Naive thymus-derived CD4-positive, alpha-beta T cell (primary cell): ENCODE measurements around the gene ZBTB46. TPM values are rescaled to one million over a fixed set of nuclear protein-coding genes. Genes with fewer than 3 reads are reported as not detected.

ENCODE experiments used
- ATAC-seq: fragments of 150-1000 bp; cut with Tn5 transposase; 2 replicates; pipeline ENCODE4 v1.10.0; 2021; ENCODE audit warnings: mild to moderate bottlenecking, moderate library complexity
- CTCF ChIA-PET: fragments of 350-600 bp; sonication (Branson Sonifier 250); formaldehyde crosslinking; loops from one replicate; lab custom pipeline; 2021; ENCODE audit warnings: antibody characterized with exemption; lab: Charles Lee
- POLR2A ChIA-PET: fragments of 350-600 bp; sonication (Branson Sonifier 250); formaldehyde crosslinking; loops from one replicate; lab custom pipeline; 2021; ENCODE audit warnings: antibody characterized with exemption, inconsistent platforms; lab: Charles Lee
- DNase-seq, 9 donors: peaks; one replicate each; pipeline versions ENCODE4 v3.0.0 to v3.0.0-alpha.2; 2020 to 2022; ENCODE audit warnings: mixed read lengths in 1 of 9
- H3K27ac ChIP-seq: one replicate; pipeline ENCODE4 v1.7.0; 2013; ENCODE audit warnings: mild to moderate bottlenecking, low read depth, low read length, moderate library complexity
- H3K27me3 ChIP-seq, 2 donors: one replicate each; pipeline ENCODE4 v1.7.0; 2013; ENCODE audit warnings: low read length in 2 of 2, mild to moderate bottlenecking in 2 of 2, moderate library complexity in 2 of 2; ENCODE audit not compliant: control insufficient read depth in 2 of 2, insufficient read depth in 2 of 2
- H3K36me3 ChIP-seq, 3 experiments: 1 replicate in 2 of 3; 2 replicates in 1 of 3; pipeline ENCODE4 v1.7.0; 2013; ENCODE audit warnings: low read length in 3 of 3, mild to moderate bottlenecking in 3 of 3, moderate library complexity in 1 of 3; ENCODE audit not compliant: insufficient read depth in 3 of 3, control insufficient read depth in 2 of 3
- H3K4me1 ChIP-seq, 2 donors: one replicate each; pipeline ENCODE4 v1.7.0; 2013; ENCODE audit warnings: low read length in 2 of 2, mild to moderate bottlenecking in 2 of 2, moderate library complexity in 1 of 2; ENCODE audit not compliant: control insufficient read depth in 2 of 2, insufficient read depth in 2 of 2
- H3K4me3 ChIP-seq: 2 replicates; pipeline ENCODE4 v1.7.0; 2013; ENCODE audit warnings: mild to moderate bottlenecking, low read length
- H3K9me3 ChIP-seq, 3 experiments: 1 replicate in 2 of 3; 2 replicates in 1 of 3; pipeline ENCODE4 v1.7.0; 2013; ENCODE audit warnings: low read length in 3 of 3; ENCODE audit not compliant: control insufficient read depth in 2 of 3
- H3K27ac Mint-ChIP-seq, 9 donors: one replicate each; pipeline ENCODE4 v1.8.0; 2020 to 2022; ENCODE audit warnings: mixed read lengths in 9 of 9, mild to moderate bottlenecking in 8 of 9, moderate library complexity in 5 of 9, inconsistent platforms in 2 of 9
- H3K27me3 Mint-ChIP-seq, 5 donors: one replicate each; pipeline ENCODE4 v1.8.0; 2021 to 2022; ENCODE audit warnings: mixed read lengths in 5 of 5, mild to moderate bottlenecking in 1 of 5
- H3K36me3 Mint-ChIP-seq, 5 donors: one replicate each; pipeline ENCODE4 v1.8.0; 2020 to 2022; ENCODE audit warnings: mixed read lengths in 5 of 5, mild to moderate bottlenecking in 3 of 5, inconsistent platforms in 1 of 5
- H3K4me1 Mint-ChIP-seq, 7 donors: one replicate each; pipeline ENCODE4 v1.8.0; 2020 to 2022; ENCODE audit warnings: mixed read lengths in 7 of 7, mild to moderate bottlenecking in 3 of 7, inconsistent platforms in 1 of 7
- H3K4me3 Mint-ChIP-seq, 10 donors: one replicate each; pipeline ENCODE4 v1.8.0; 2020 to 2022; ENCODE audit warnings: mild to moderate bottlenecking in 10 of 10, mixed read lengths in 10 of 10, moderate library complexity in 6 of 10, inconsistent platforms in 2 of 10
- H3K9me3 Mint-ChIP-seq, 11 donors: one replicate each; pipeline ENCODE4 v1.8.0; 2020 to 2022; ENCODE audit warnings: mixed read lengths in 11 of 11, mild to moderate bottlenecking in 4 of 11, inconsistent platforms in 1 of 11, moderate library complexity in 1 of 11
- intact Hi-C, 2 donors: fragments of 100-400 bp; cut with micrococcal nuclease; formaldehyde crosslinking; loops; one replicate each; pipeline ENCODE4 v1.15.1; 2023
- polyA plus RNA-seq, 2 donors: library from polyadenylated mRNA; unstranded; fragments of 300-500 nt; fragmentation: Illumina TruSeq; gene quantifications; one replicate each; pipeline ENCODE4 v1.2.3, GENCODE V29; 2021
- total RNA-seq, 6 experiments: library from RNA in 5 of 6; stranded (reverse) in 5 of 6; gene quantifications; 1 replicate in 5 of 6; 2 replicates in 1 of 6; pipeline ENCODE4 v1.2.3 and lab custom pipeline; 2021 to 2026

The ZBTB46 gene
- total and polyA plus RNA-seq, 7 experiments from 2014 or later = 0.03 to 1.7 (median 0.07) TPM; not detected in 1

- Histone ChIP-seq H3K36me3 (peaks cover 0 to 48% (median 0%) of the 10 kb centered on the region in 3 experiments), H3K4me3 (peak overlapping the region; percentile 99), H3K27ac (peak overlapping the region; percentile 67), H3K27me3 (no peaks in the 10 kb centered on the region), H3K9me3 (no peaks in the 10 kb centered on the region), H3K4me1 (peaks cover 21 to 29% of the 10 kb centered on the region in 2 donors)
- DNase-seq = peak in 5 of 9 donors; percentile 33 to 48 (median 43)
- CTCF ChIA-PET = interaction anchor here (0.6 to 1.7 kb wide), 2 partner anchors 31 to 163 kb away, joined by 6 to 7 read pairs; partner anchors contain the start of genes ARFRP1 and ZGPAT
- H3K4me3 Mint-ChIP-seq = peak overlapping the region; percentile 27 to 92 (median 70)
- H3K27ac Mint-ChIP-seq = no peak overlapping the region
- ATAC-seq = no peak
- H3K9me3 Mint-ChIP-seq = no peaks in the 10 kb centered on the region
- H3K36me3 Mint-ChIP-seq = peaks cover 0 to 14% (median 4%) of the 10 kb centered on the region in 5 donors
- no peaks in the 10 kb centered on the region for H3K27me3 Mint-ChIP-seq
- peaks cover 10 to 25% (median 21%) of the 10 kb centered on the region in 7 donors for H3K4me1 Mint-ChIP-seq
- POLR2A ChIA-PET = interaction anchor here (0.6 to 9.9 kb wide), 20 partner anchors 10 to 242 kb away, joined by 3 to 137 read pairs (median 5); partner anchors contain the start of genes ARFRP1, PRPF6, RTEL1 and TNFRSF6B
- intact Hi-C loops = loop anchor here (1.0 to 10.0 kb wide), 6 partner anchors 8 to 944 kb away; partner anchors contain the start of genes ABHD16B (in 1 of the 2), MRGBP (in 1 of the 2), PTK6 (in 1 of the 2) and SAMD10 (in 1 of the 2)
Observed at GRCh38 chr20:63738687-63739129, 92.4 kb downstream of the ZBTB46 start.

- peaks cover 13 to 30% (median 25%) of the 10 kb centered on the region in 7 donors for H3K4me1 Mint-ChIP-seq
- ATAC-seq = no peak
Observed at GRCh38 chr20:63737945-63738686, 92.9 kb downstream of the ZBTB46 start.

GRCh38 chr20:63737695-63737944, 93.4 kb downstream of the ZBTB46 start:
- Mint-ChIP-seq H3K27me3 (no peaks in the 10 kb centered on the region), H3K4me1 (peaks cover 13 to 30% (median 25%) of the 10 kb centered on the region in 7 donors), H3K36me3 (peaks cover 0 to 19% (median 5%) of the 10 kb centered on the region in 5 donors), H3K27ac (peak overlapping the region in 3 of 9 donors; percentile 89 to 92 (median 92)), H3K4me3 (peak overlapping the region; percentile 87 to 93 (median 90)), H3K9me3 (no peaks in the 10 kb centered on the region)
- DNase-seq (no peak), ATAC-seq (no peak)
- peak overlapping the region; percentile 78 for H3K27ac ChIP-seq
- ChIA-PET CTCF (interaction anchor here (2.8 kb wide), 1 partner anchor 31 kb away, joined by 27 read pairs; the partner anchor contains the start of genes ARFRP1 and ZGPAT), POLR2A (interaction anchor here (0.6 to 9.9 kb wide), 13 partner anchors 9 to 215 kb away, joined by 3 to 137 read pairs (median 5); partner anchors contain the start of genes ARFRP1, RTEL1, TNFRSF6B and ZGPAT)
- peaks cover 21 to 29% of the 10 kb centered on the region in 2 donors for H3K4me1 ChIP-seq
- peaks cover 0 to 49% (median 0%) of the 10 kb centered on the region in 3 experiments for H3K36me3 ChIP-seq
- no peaks in the 10 kb centered on the region for H3K27me3 ChIP-seq
- intact Hi-C loops = loop anchor here (1.0 to 10.0 kb wide), 9 partner anchors 84 to 943 kb away; partner anchors contain the start of genes ABHD16B (in 1 of the 2), GMEB2 (in 1 of the 2), MRGBP (in 1 of the 2) and PTK6 (in 1 of the 2)
- H3K9me3 ChIP-seq = no peaks in the 10 kb centered on the region
- peak overlapping the region; percentile 99 for H3K4me3 ChIP-seq

More at GRCh38 chr20:63737945-63738686, 92.9 kb downstream of the ZBTB46 start:
- Mint-ChIP-seq H3K36me3 (peaks cover 0 to 19% (median 5%) of the 10 kb centered on the region in 5 donors), H3K27me3 (no peaks in the 10 kb centered on the region), H3K4me3 (peak overlapping the region; percentile 27 to 92 (median 85)), H3K9me3 (no peaks in the 10 kb centered on the region), H3K27ac (peak overlapping the region in 1 of 9 donors; percentile 54)
- Histone ChIP-seq H3K9me3 (no peaks in the 10 kb centered on the region), H3K4me1 (peaks cover 21 to 29% of the 10 kb centered on the region in 2 donors), H3K27me3 (no peaks in the 10 kb centered on the region), H3K27ac (peak overlapping the region; percentile 67), H3K36me3 (peaks cover 0 to 48% (median 0%) of the 10 kb centered on the region in 3 experiments), H3K4me3 (peak overlapping the region; percentile 99)
- CTCF ChIA-PET = interaction anchor here (0.6 to 1.7 kb wide), 2 partner anchors 31 to 163 kb away, joined by 6 to 7 read pairs; partner anchors contain the start of genes ARFRP1 and ZGPAT
- intact Hi-C loops = loop anchor here (1.0 to 10.0 kb wide), 9 partner anchors 85 to 943 kb away; partner anchors contain the start of genes ABHD16B (in 1 of the 2), GMEB2 (in 1 of the 2), MRGBP (in 1 of the 2) and PTK6 (in 1 of the 2)
- POLR2A ChIA-PET = interaction anchor here (0.6 to 9.9 kb wide), 17 partner anchors 9 to 242 kb away, joined by 3 to 137 read pairs (median 6); partner anchors contain the start of genes ARFRP1, PRPF6, RTEL1 and TNFRSF6B
- DNase-seq = peak in 8 of 9 donors; percentile 27 to 64 (median 42)

- Histone ChIP-seq H3K36me3 (peaks cover 0 to 44% (median 0%) of the 10 kb centered on the region in 3 experiments), H3K27me3 (no peaks in the 10 kb centered on the region), H3K4me3 (peak overlapping the region; percentile 99), H3K9me3 (no peaks in the 10 kb centered on the region), H3K27ac (peak overlapping the region; percentile 78), H3K4me1 (peaks cover 21 to 31% of the 10 kb centered on the region in 2 donors)
- DNase-seq = peak; percentile 42 to 73 (median 67)
- peak; percentile 28 for ATAC-seq
- Mint-ChIP-seq H3K27ac (peak overlapping the region; percentile 82 to 95 (median 89)), H3K4me1 (peaks cover 13 to 30% (median 25%) of the 10 kb centered on the region in 7 donors), H3K4me3 (peak overlapping the region; percentile 87 to 93 (median 90)), H3K27me3 (no peaks in the 10 kb centered on the region), H3K36me3 (peaks cover 0 to 19% (median 5%) of the 10 kb centered on the region in 5 donors), H3K9me3 (no peaks in the 10 kb centered on the region)
- POLR2A ChIA-PET = interaction anchor here (0.6 to 9.9 kb wide), 34 partner anchors 8 to 302 kb away, joined by 3 to 137 read pairs (median 4); partner anchors contain the start of genes ARFRP1, GMEB2, PRPF6 and RTEL1
- intact Hi-C loops = loop anchor here (1.0 to 10.0 kb wide), 15 partner anchors 9 to 942 kb away; partner anchors contain the start of genes TPD52L2 (in 2 of the 2), ABHD16B (in 1 of the 2), ARFRP1 (in 1 of the 2) and GMEB2 (in 1 of the 2)
- CTCF ChIA-PET = interaction anchor here (0.6 to 2.8 kb wide), 9 partner anchors 11 to 381 kb away, joined by 3 to 27 read pairs (median 3); partner anchors contain the start of genes ARFRP1, PTK6 and ZGPAT
Observed at GRCh38 chr20:63736893-63737694, 94.0 kb downstream of the ZBTB46 start.

- Histone ChIP-seq H3K27me3 (no peaks in the 10 kb centered on the region), H3K27ac (peak within 1 kb of the TSS; percentile 78), H3K9me3 (no peaks in the 10 kb centered on the region), H3K4me1 (peaks cover 25 to 34% of the 10 kb centered on the region in 2 donors), H3K36me3 (peaks cover 0 to 38% (median 0%) of the 10 kb centered on the region in 3 experiments), H3K4me3 (peak within 1 kb of the TSS; percentile 99)
- POLR2A ChIA-PET = interaction anchor here (0.6 to 9.9 kb wide), 34 partner anchors 7 to 303 kb away, joined by 3 to 137 read pairs (median 4); partner anchors contain the start of genes ARFRP1, GMEB2, PRPF6 and RTEL1
- intact Hi-C loops = loop anchor here (1.0 to 10.0 kb wide), 14 partner anchors 8 to 941 kb away; partner anchors contain the start of genes TPD52L2 (in 2 of the 2), ABHD16B (in 1 of the 2), ARFRP1 (in 1 of the 2) and GMEB2 (in 1 of the 2)
- Mint-ChIP-seq H3K9me3 (no peaks in the 10 kb centered on the region), H3K36me3 (peaks cover 0 to 19% (median 5%) of the 10 kb centered on the region in 5 donors), H3K27me3 (no peaks in the 10 kb centered on the region), H3K4me3 (peak within 1 kb of the TSS; percentile 87 to 93 (median 90)), H3K27ac (peak within 1 kb of the TSS; percentile 82 to 95 (median 89)), H3K4me1 (peaks cover 13 to 30% (median 25%) of the 10 kb centered on the region in 7 donors)
- CTCF ChIA-PET = interaction anchor here (0.6 to 2.8 kb wide), 12 partner anchors 12 to 382 kb away, joined by 3 to 27 read pairs (median 3); partner anchors contain the start of genes ARFRP1, PTK6 and ZGPAT
- DNase-seq (peak in 8 of 9 donors; percentile 55 to 88 (median 86)), ATAC-seq (peak; percentile 75)
Observed at GRCh38 chr20:63735859-63736718, 95.0 kb downstream of the ZBTB46 start, which contains the start of gene LIME1. TSS of gene LIME1 (plus strand) at chr20:63736664. CDS start at chr20:63737550, 886 bp downstream.
